Lower leg skin (tissue), 4 donors: ENCODE data around the gene KIRREL3. TPM values are rescaled to one million over a fixed set of nuclear protein-coding genes. Genes with fewer than 3 reads are reported as not detected.

Source experiments
- DNase-seq, 2 donors: peaks; one replicate each; pipeline ENCODE4 v3.0.0-alpha.2; 2019; ENCODE audit warnings: low spot score in 2 of 2
- H3K4me3 ChIP-seq: fragments of 200-600 bp; sonication (generic); 2 replicates; pipeline ENCODE4 v1.5.1; 2017; ENCODE audit warnings: mild to moderate bottlenecking, low read depth; ENCODE audit not compliant: poor library complexity, severe bottlenecking
- CTCF ChIP-seq, 3 donors: fragments of 450-650 bp; IDR thresholded peaks; one replicate each; pipeline ENCODE4 v1.5.1; 2016; ENCODE audit warnings: antibody characterized with exemption in 3 of 3, mild to moderate bottlenecking in 3 of 3, moderate library complexity in 2 of 3
- POLR2A ChIP-seq, 2 donors: fragments of 450-650 bp; IDR thresholded peaks; one replicate each; pipeline ENCODE4 v1.6.1; 2016 to 2017; ENCODE audit warnings: antibody characterized with exemption in 2 of 2, mild to moderate bottlenecking in 1 of 2, moderate library complexity in 1 of 2
- WGBS, 2 donors: methylation state at CpG; one replicate each; pipeline ENCODE4 v1.1.5; 2018; 5-methylcytosine and 5-hydroxymethylcytosine counted together
- intact Hi-C: fragments of 100-400 bp; cut with DNase I; formaldehyde crosslinking; loops from one replicate; pipeline ENCODE4 v1.15.0; 2023; ENCODE audit warnings: low total_unique reads
- total RNA-seq, 4 donors: library from RNA; depleted of rRNA; stranded (reverse); fragments of >200 nt; gene quantifications; one replicate each; pipeline ENCODE4 v1.1.0, GENCODE V29; 2016

The KIRREL3 gene
- total RNA-seq, 4 donors from 2014 or later = 0.13 TPM; not detected in 3

GRCh38 chr11:126408901-126409619 is 591.5 kb downstream of the KIRREL3 start:
- 75 to 81% methylated on average over 12 of the region's 12 CpGs for WGBS, 2 donors
- intact Hi-C loops = no loop called here

GRCh38 chr11:126408496-126408895 is 592.1 kb downstream of the KIRREL3 start:
- no peak for TF ChIP-seq CTCF (IDR thresholded peaks at IDR 0.05)
- no peak for TF ChIP-seq POLR2A (IDR thresholded peaks at IDR 0.05)
- WGBS, 2 donors = 59 to 72% methylated on average over 11 to 12 of the region's 12 CpGs
- H3K4me3 ChIP-seq = no peak overlapping the region
- intact Hi-C loops = no loop called here
- no peak for DNase-seq

More at GRCh38 chr11:126408901-126409619, 591.5 kb downstream of the KIRREL3 start:
- DNase-seq = no peak
- H3K4me3 ChIP-seq = no peak overlapping the region
- TF ChIP-seq CTCF (IDR thresholded peaks at IDR 0.05) = no peak
- TF ChIP-seq POLR2A (IDR thresholded peaks at IDR 0.05) = no peak

GRCh38 chr11:126407682-126408288 is 592.8 kb downstream of the KIRREL3 start:
- no peak for TF ChIP-seq POLR2A (IDR thresholded peaks at IDR 0.05)
- no peak for TF ChIP-seq CTCF (IDR thresholded peaks at IDR 0.05)

GRCh38 chr11:126407101-126407521 is 593.5 kb downstream of the KIRREL3 start:
- no peak for TF ChIP-seq POLR2A (IDR thresholded peaks at IDR 0.05)
- TF ChIP-seq CTCF (IDR thresholded peaks at IDR 0.05) = no peak
- 79 to 84% methylated on average over 12 of the region's 12 CpGs for WGBS, 2 donors
- intact Hi-C loops = no loop called here
- DNase-seq = no peak
- no peak overlapping the region for H3K4me3 ChIP-seq

More at GRCh38 chr11:126407682-126408288, 592.8 kb downstream of the KIRREL3 start:
- 87 to 93% methylated on average over 15 of the region's 15 CpGs for WGBS, 2 donors
- intact Hi-C loops = no loop called here
- DNase-seq = no peak
- no peak overlapping the region for H3K4me3 ChIP-seq

- no peak for DNase-seq
- TF ChIP-seq CTCF (IDR thresholded peaks at IDR 0.05) = no peak
- no peak for TF ChIP-seq POLR2A (IDR thresholded peaks at IDR 0.05)
- WGBS, 2 donors = 90 to 94% methylated on average over 7 to 8 of the region's 8 CpGs
- intact Hi-C loops = no loop called here
- H3K4me3 ChIP-seq = no peak overlapping the region
Measured at GRCh38 chr11:126406368-126406767, 594.2 kb downstream of the KIRREL3 start.
